ENCODE measurements around the gene GP1BB.

The GP1BB gene

GRCh38 chr22:19764299-19764593 is 40.9 kb downstream of the GP1BB start:
- H3K4me3 ChIP-seq = no peak overlapping the region
- no peak overlapping the region for H3K27ac ChIP-seq
- no peak for TF ChIP-seq CTCF (IDR thresholded peaks at IDR 0.05)
- DNase-seq (ENCODE audit: low spot score) = no peak

GRCh38 chr22:19764636-19765476 is 41.5 kb downstream of the GP1BB start:
- no peak overlapping the region for H3K4me3 ChIP-seq
- H3K27ac ChIP-seq = no peak overlapping the region
- TF ChIP-seq CTCF (IDR thresholded peaks at IDR 0.05) = no peak
- DNase-seq (ENCODE audit: low spot score) = no peak

GRCh38 chr22:19765477-19766239 is 42.3 kb downstream of the GP1BB start:
- no peak for TF ChIP-seq CTCF (IDR thresholded peaks at IDR 0.05)
- peak overlapping the region in 1 of 2 donors; percentile 37 for H3K27ac ChIP-seq
- H3K4me3 ChIP-seq = peak overlapping the region; percentile 66
- no peak for DNase-seq (ENCODE audit: low spot score)

- peak overlapping the region; percentile 66 for H3K4me3 ChIP-seq
- TF ChIP-seq CTCF (IDR thresholded peaks at IDR 0.05) = no peak
- H3K27ac ChIP-seq = peak overlapping the region in 1 of 2 donors; percentile 37
- DNase-seq (ENCODE audit: low spot score) = no peak
These were observed 42.8 kb downstream of the GP1BB start for GRCh38 chr22:19766240-19766510.

- no peak for DNase-seq (ENCODE audit: low spot score)
- Histone ChIP-seq H3K27ac (peak overlapping the region in 1 of 2 donors; percentile 42), H3K4me3 (peak overlapping the region; percentile 66)
- no peak for TF ChIP-seq CTCF (IDR thresholded peaks at IDR 0.05)
These were observed 43.4 kb downstream of the GP1BB start for GRCh38 chr22:19766511-19767426.

- Histone ChIP-seq H3K4me3 (peak overlapping the region; percentile 66), H3K27ac (peak overlapping the region in 1 of 2 donors; percentile 7)
- no peak for TF ChIP-seq CTCF (IDR thresholded peaks at IDR 0.05)
- DNase-seq (ENCODE audit: low spot score) = no peak
These were observed 44.3 kb downstream of the GP1BB start for GRCh38 chr22:19767427-19768341.
